ENCODE results near the gene NOTCH1.
A peak's percentile ranks its signal among the peaks of the same experiment; 100 is the strongest.

Gene NOTCH1

DNA sequence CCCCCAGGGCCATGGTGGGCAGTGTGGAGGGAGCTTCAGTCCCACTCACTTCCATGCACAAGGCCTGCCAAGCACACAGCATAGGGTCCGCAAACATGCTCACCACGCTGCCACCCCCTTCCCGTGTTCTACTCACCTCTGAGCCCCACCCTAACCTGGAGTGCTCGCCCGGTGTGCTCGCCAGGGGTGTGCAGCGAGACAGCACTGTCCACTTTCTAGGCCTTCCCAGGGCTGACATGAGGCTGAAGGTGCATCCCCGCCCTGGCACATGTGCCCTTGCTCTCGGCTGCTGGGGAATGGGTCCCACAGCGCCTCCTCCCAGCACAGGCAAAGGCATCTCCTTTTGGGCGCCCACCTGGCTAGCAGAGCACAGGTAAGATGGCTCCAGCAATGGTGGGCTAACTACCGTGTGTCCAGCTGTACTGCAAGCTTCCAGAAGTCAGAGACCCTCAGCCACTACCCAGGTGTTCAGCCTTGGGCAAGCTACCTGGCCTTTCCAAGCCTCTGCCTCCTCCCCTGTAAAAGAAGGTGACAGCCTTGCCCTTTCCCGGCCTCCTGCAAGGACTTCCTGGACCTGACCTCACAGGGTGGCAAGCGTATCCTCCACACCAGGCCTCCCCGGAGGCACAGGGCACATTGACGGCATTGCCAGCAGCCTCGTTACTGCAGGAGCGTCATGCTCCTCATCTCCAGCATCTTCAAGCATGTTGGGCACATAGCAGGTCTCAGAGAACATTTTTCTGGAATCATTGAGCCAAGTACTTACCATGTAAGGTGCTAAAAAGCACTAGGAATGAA is 58.8 kb downstream of the NOTCH1 start:
- ATAC-seq (ENCODE audit: low read depth) (no peak), DNase-seq (ENCODE audit: low spot score in 2 of 2) (no peak)
- Mint-ChIP-seq H3K4me3 (no peak overlapping the region), H3K9me3 (no peaks in the 10 kb centered on the region), H3K36me3 (no peaks in the 10 kb centered on the region), H3K27ac (no peak overlapping the region), H3K4me1 (peaks cover 10% of the 10 kb centered on the region), H3K27me3 (peaks cover 4% of the 10 kb centered on the region)

DNA sequence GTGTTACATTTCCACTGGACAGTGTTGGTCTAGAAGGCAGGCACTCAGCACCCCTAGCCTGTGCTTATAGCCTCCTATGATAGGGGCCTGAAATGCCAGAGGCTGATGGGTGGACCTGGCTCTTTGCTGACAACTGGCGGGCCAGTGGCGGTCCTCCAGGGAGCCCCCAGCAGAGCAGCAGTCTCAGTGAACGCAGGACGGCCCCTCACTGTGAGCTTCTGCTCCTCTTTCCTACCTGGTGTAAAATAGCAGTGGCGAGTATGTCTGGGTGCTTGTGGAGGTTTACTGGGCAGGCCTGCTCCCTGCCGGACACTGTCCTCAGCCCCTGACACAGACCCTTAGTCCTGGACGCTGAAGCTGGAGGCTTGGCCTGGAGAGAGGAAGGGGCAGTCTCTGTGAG is 59.7 kb downstream of the NOTCH1 start:
- Mint-ChIP-seq H3K4me1 (peaks cover 15% of the 10 kb centered on the region), H3K27me3 (peaks cover 4% of the 10 kb centered on the region), H3K4me3 (no peak overlapping the region)

DNA sequence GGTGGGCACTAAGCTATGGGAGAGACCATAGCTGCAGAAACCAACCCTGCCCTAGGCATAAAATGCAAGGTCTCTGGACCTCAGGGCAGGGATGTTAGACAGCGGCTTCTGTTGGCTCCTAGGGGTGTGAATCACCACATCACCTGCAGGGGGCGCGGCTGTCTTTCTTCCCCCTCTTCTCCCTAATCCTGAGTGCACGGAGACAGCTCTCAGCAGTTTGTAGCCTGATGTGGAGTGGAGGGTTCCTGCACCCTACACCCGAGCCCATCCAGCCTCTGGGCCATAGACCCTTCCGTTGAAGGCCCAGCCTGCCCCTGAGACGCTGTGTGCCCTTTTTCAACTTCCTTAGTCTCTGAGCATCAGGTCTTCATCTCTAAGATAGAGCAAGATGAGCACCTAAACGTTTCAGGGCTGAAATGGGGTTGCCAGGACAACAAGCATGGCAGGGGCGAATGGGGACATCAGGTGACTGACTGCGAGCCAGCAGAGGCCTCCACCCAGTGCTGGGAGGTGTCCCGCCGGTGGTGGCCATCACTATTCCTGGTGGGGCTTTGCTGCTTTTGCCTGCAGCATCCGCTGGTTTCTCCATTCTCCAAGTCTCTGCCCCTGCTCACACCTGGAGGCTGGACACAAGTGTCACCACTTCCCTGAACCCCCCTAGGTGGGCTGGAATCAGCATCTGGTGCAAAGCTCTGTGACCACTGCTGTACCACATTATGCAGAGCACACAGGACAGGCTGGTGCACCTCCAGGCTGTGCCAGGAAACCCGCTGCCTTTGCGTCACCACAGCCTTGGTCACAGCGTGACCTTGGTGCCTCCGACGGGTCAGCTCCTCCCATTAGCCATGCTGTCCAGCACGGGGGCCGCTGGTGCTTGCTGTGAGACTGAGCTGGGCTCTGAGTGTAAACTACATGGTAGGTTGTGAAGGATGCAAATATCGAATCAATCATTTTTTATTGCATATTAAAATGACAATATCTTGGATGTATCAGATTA is 60.5 kb downstream of the NOTCH1 start:
- DNase-seq (ENCODE audit: low spot score in 2 of 2) (peak; percentile 74 to 82), ATAC-seq (ENCODE audit: low read depth) (no peak)
- Mint-ChIP-seq H3K27ac (peak overlapping the region; percentile 0), H3K4me1 (peaks cover 15% of the 10 kb centered on the region), H3K4me3 (peak overlapping the region; percentile 69), H3K36me3 (no peaks in the 10 kb centered on the region), H3K9me3 (no peaks in the 10 kb centered on the region), H3K27me3 (peaks cover 4% of the 10 kb centered on the region)

More for the DNA sequence above, 59.7 kb downstream of the NOTCH1 start:
- Mint-ChIP-seq H3K36me3 (no peaks in the 10 kb centered on the region), H3K9me3 (no peaks in the 10 kb centered on the region), H3K27ac (no peak overlapping the region)
- DNase-seq (ENCODE audit: low spot score in 2 of 2) (no peak), ATAC-seq (ENCODE audit: low read depth) (no peak)

DNA sequence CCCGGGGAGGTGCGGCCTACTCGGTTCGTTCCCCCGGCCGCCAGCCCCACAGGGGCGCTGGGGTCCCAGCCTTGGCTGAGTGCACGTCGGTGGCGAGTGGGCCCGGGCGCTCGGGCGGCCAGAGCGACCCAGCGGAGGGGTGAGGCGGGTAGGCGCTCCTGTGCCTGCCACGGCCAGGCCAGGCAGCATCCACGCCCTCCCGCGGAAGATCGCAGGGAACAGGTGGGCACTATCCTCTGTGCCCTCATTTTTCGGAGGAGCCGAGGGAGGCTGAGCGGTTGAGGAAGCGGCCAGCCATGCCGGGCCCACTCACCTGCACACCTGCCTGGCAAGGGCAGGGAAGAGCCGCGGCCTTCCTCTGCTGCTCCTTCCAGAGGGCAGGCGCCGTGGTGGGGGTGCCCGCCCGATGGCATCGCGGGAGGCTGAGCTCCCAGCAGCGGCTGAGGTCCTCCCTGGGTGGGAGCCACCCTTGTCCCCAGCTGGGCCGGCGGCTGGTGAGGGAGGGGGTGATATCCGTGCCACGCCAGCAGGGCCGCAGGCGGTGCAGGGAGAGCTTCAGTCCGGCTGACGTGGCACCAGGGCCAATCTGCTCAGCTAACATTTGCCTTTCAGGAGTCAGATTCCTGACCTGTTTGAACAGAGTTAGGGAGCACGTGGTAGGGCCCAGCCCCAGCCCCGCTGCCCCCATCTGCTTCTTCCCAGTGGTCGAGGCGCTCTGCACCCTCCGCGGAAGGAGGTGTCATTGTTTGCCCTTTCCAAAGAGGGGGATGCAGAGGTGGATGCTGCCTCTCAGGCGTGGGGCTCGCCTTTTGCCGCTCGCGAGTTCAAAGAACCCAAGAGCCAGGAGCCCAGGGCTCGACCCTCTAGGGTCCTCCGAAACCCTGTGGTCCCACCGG is 61.4 kb downstream of the NOTCH1 start:
- no peak for ATAC-seq (ENCODE audit: low read depth)
- Mint-ChIP-seq H3K9me3 (no peaks in the 10 kb centered on the region), H3K27me3 (peaks cover 4% of the 10 kb centered on the region), H3K4me1 (peaks cover 18% of the 10 kb centered on the region), H3K27ac (peak overlapping the region; percentile 0), H3K4me3 (peak overlapping the region; percentile 69), H3K36me3 (peaks cover 3% of the 10 kb centered on the region)
- DNase-seq (ENCODE audit: low spot score in 2 of 2), result peak in 1 of 2 donors; percentile 18

DNA sequence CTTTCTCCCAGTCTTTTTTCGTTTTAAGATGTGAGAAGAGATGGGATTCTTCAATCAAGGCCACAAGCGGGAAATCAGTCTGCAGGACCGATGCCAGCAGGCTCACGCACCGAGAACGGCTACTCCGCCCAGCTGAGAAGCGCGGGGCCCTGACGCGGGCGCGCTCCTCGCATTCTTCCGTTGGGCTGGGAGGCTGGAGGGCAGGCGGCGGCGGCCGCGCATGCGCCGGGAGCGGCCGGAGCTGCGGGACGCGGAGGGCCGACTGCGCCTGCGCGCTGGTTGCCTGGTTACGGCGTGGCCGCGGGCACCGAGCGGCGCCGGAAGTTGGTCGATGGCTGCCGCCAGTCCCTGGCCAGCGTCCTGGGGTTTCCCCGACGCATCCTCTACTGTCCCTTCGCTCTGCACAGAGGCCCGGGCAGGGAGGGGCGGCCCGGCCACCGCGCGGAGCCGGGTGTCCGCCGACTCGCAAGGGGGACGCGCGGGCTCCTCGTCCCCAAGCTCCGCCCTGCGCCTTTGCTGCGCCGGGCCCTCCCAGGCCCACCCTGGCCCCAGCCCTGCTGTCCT is 62.2 kb downstream of the NOTCH1 start:
- no peaks in the 10 kb centered on the region for H3K9me3 Mint-ChIP-seq
- ATAC-seq (ENCODE audit: low read depth), result peak; percentile 53
- peaks cover 4% of the 10 kb centered on the region for H3K27me3 Mint-ChIP-seq
- DNase-seq (ENCODE audit: low spot score in 2 of 2), result peak; percentile 98
- peak overlapping the region; percentile 99 for H3K4me3 Mint-ChIP-seq
- H3K4me1 Mint-ChIP-seq, result peaks cover 17% of the 10 kb centered on the region
- peak overlapping the region; percentile 99 for H3K27ac Mint-ChIP-seq
- H3K36me3 Mint-ChIP-seq, result peaks cover 3% of the 10 kb centered on the region

DNA sequence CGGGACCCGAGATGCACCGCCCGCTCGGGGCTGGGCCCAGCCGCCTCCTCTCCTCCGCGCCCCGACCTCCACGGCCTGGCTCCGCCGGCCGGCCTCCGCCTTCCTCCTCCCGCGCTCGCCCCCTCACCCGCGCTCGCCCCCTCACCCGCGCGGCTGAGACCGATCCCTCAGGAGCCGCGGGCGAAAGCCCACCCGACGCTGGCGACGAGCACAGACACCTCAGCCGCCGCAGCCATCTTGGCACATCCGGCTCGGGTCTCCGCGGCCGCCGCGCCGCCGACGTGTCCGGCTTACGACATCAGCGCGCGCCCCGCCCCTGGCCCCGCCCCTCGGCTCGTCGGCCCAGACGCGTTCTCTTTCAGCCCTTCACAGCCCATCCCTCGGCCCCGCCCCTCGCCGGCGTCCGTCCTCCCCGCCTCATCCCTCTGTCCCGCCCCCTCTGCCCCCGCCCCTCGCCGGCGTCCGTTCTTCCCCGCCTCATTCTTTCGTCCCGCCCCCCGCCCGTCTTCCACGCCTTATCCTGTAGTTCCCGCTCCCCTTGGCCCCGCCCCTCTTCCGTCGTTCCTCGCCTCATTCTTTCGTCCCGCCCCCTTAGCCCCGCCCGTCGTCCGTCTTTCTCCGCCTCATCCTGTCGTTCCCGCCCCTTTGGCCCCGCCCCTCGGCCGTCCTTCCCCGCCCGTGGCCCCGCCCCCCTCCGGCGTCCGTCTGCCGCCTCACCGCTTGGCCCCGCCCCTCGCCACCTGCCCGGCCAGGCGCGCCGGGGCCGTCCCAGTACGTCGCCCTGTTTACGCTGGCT is 62.9 kb downstream of the NOTCH1 start, which contains the start of gene SEC16A:
Gene SEC16A, minus strand, starts transcription at position 248 of the 796 bp plus-strand sequence. CDS start 5,425 bp downstream, outside the sequence.
- H3K4me1 Mint-ChIP-seq, result peaks cover 14% of the 10 kb centered on the region
- peak; percentile 95 to 99 for DNase-seq (ENCODE audit: low spot score in 2 of 2)
- peaks cover 3% of the 10 kb centered on the region for H3K36me3 Mint-ChIP-seq
- H3K27me3 Mint-ChIP-seq, result peaks cover 4% of the 10 kb centered on the region
- peak within 1 kb of the TSS; percentile 99 for H3K4me3 Mint-ChIP-seq
- peak within 1 kb of the TSS; percentile 99 for H3K27ac Mint-ChIP-seq
- H3K9me3 Mint-ChIP-seq, result no peaks in the 10 kb centered on the region
- peak; percentile 69 for ATAC-seq (ENCODE audit: low read depth)

DNA sequence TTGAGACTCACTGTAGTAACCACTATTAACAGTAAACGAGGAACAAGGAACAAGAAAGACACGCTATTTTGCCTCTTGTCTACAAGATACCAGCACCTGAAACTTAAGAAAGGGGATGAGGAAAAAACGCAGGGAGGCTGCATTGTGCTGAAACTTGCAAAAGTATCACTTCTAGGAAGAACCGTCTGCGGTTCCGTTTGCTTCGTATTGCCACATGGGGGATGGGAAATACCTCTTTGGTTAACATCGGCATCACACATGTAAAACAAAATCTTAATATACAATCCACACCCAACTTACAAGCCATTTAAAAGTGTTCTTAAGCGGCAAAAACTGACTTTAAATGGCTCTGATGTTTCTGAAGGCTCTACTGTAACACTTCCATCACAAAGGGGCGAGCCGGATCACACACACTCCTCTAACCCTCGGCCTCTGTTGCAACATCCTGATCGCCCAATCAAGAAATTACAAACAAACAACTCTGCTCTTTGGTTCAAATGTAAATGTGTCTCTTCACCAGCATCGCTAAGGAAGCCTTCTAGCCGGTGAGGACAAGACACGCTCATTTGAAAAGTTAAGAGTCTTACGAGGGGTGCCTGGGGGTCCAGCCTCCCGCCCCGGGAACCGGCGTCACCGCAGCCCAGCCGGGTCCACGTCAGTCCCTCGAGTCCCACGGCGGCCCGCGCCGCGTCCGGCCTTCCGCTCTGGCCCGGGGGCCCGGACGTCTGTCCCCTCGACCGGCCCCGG is 63.6 kb downstream of the NOTCH1 start:
- DNase-seq (ENCODE audit: low spot score in 2 of 2), result no peak
- Mint-ChIP-seq H3K27ac (peak overlapping the region; percentile 99), H3K27me3 (no peaks in the 10 kb centered on the region), H3K4me1 (peaks cover 14% of the 10 kb centered on the region), H3K4me3 (peak overlapping the region; percentile 99), H3K9me3 (no peaks in the 10 kb centered on the region), H3K36me3 (peaks cover 4% of the 10 kb centered on the region)
- ATAC-seq (ENCODE audit: low read depth), result no peak

DNA sequence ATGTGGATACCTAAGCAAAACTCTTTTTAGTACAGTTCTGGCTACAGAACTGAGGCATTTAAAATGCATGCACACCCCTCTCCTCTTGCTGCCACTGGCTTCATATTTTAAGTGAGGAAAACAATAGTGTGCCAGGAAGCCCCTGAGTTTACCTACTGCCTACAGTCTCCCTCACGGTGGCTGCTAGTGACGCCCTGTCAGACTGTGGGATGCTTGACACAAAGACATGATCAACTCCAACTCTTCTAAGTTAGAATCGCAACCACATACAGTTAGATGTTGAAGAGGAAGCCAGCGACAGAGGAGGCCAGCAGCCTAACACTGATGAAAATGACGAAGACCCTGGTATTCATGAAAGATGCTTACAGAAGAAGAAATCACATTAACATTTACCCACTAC is 64.3 kb downstream of the NOTCH1 start:
- Mint-ChIP-seq H3K27me3 (no peaks in the 10 kb centered on the region), H3K4me3 (peak overlapping the region; percentile 99), H3K27ac (peak overlapping the region; percentile 99), H3K9me3 (no peaks in the 10 kb centered on the region), H3K36me3 (peaks cover 4% of the 10 kb centered on the region), H3K4me1 (peaks cover 14% of the 10 kb centered on the region)
- DNase-seq (ENCODE audit: low spot score in 2 of 2), result no peak
- no peak for ATAC-seq (ENCODE audit: low read depth)

DNA sequence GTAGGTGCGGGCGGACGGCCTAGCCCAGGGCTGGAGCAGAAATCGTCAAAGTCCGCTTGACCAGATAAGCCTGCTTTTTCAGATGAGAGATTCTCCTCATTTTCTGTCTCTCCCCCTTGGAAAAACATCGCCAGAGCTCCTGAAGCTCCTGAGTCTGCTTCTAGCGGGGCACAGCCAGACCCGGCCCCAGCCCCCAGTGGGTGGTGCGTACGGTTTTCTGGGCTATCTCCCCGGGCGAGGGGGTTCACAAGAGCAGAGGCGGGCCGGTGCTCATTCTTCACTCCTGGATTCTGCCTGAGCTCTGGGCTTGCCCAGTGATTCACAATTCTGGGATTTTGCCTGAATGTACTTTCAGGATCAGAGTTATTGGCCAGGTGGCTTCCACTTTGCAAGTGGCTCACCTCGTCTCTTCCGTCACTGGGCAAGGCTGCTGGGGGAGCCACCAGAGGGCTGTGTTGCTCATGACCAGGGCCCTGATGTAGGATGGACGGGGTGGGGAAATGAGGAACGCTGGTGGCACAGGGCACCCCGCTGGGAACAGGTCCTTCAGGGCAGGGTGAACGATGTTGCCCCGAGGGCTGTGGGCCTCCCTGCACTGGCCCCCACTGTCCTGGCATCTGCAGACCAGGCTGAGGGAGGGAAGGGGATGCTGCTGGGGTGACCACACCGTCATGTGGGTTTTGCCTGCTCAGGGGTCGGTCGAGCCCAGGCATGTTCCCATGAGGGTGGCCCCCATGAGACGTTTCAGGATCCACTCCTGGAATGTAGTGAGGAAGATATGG is 69.3 kb downstream of the NOTCH1 start:
- H3K9me3 Mint-ChIP-seq, result no peaks in the 10 kb centered on the region
- H3K4me3 Mint-ChIP-seq, result no peak overlapping the region
- DNase-seq (ENCODE audit: low spot score in 2 of 2) (no peak), ATAC-seq (ENCODE audit: low read depth) (no peak)
- peaks cover 4% of the 10 kb centered on the region for H3K4me1 Mint-ChIP-seq
- peaks cover 9% of the 10 kb centered on the region for H3K36me3 Mint-ChIP-seq
- H3K27me3 Mint-ChIP-seq, result no peaks in the 10 kb centered on the region
- H3K27ac Mint-ChIP-seq, result no peak overlapping the region

DNA sequence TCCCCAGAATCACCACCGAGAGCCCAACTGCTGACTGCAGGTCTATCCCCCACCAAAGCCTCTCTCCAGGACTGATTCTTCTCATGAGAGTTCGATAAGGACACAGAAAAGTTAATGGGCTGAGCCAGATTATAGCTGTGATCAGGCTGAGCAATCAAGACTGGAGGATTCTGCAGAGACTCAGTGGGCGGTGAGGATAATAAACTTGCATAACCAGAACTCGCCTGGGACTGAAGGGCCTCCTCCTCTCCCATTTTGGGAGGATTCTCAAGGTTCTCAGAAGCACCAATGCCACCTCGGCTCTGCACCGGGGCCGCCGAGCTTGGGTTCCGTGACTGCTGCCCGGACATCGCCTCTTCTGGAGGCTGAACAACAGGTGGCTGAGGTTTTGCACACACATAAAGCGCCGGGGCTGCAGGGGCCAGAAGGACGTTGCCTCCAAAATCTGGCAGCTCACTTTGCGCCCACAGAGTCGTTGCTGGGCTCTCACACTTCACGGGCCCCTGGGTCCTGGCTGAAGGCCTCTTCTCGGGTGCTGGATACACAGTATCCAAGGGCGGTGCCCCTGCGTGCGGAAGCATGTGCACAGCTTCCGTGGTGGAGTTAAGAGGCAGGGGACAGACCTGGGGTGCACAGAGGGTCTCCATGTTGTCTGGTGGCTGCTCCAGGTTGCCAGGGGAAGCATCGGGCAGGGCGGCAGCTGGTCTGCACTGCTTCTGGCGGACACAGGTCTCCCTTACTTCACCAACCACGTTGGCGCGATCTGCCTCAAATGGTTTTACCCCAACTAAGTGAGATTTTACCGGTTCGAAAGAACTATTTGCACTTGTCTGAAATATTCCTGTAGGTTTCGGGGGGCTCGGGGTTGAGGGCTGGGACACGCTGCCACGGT is 70.6 kb downstream of the NOTCH1 start:
- DNase-seq (ENCODE audit: low spot score in 2 of 2), result no peak
- H3K27ac Mint-ChIP-seq, result no peak overlapping the region
- ATAC-seq (ENCODE audit: low read depth), result no peak
- no peaks in the 10 kb centered on the region for H3K9me3 Mint-ChIP-seq
- H3K4me3 Mint-ChIP-seq, result no peak overlapping the region
- peaks cover 2% of the 10 kb centered on the region for H3K4me1 Mint-ChIP-seq
- peaks cover 12% of the 10 kb centered on the region for H3K36me3 Mint-ChIP-seq
- no peaks in the 10 kb centered on the region for H3K27me3 Mint-ChIP-seq

Measured in memory B cell (primary cell).